Activated T-helper 1 cell treated with anti-CD3 and anti-CD28 coated beads, Interleukin-2, amount 50 U/mL, for 16 hours (primary cell): ENCODE data around the gene BRSK2.
"Not testable (repeated sequence)": the region's sequence is repeated elsewhere in the genome, so short reads cannot be mapped to it uniquely, and the experiment has no call there.

Experiments used
- DNase-seq, 2 donors: peaks; one replicate each; pipeline ENCODE4 v3.0.0-alpha.2; 2020; ENCODE audit warnings: low read depth in 1 of 2, low spot score in 1 of 2

Gene BRSK2

GRCh38 chr11:1354125-1354938 lies 35.4 kb upstream of the BRSK2 start:
- no peak for DNase-seq

GRCh38 chr11:1356007-1356435 lies 33.7 kb upstream of the BRSK2 start:
- DNase-seq, result no peak

GRCh38 chr11:1356478-1356960 lies 33.2 kb upstream of the BRSK2 start:
- DNase-seq, result no peak

GRCh38 chr11:1358286-1358685 lies 31.4 kb upstream of the BRSK2 start:
- no peak for DNase-seq

GRCh38 chr11:1358931-1359330 lies 30.8 kb upstream of the BRSK2 start:
- not testable (repeated sequence) for DNase-seq

- no peak for DNase-seq
Measured at GRCh38 chr11:1359556-1359955, 30.2 kb upstream of the BRSK2 start.

GRCh38 chr11:1360181-1360834 lies 29.4 kb upstream of the BRSK2 start:
- no peak for DNase-seq

GRCh38 chr11:1360835-1361357 lies 28.8 kb upstream of the BRSK2 start:
- no peak for DNase-seq

GRCh38 chr11:1361882-1362281 lies 27.9 kb upstream of the BRSK2 start:
- DNase-seq, result no peak

- DNase-seq, result no peak
Measured at GRCh38 chr11:1367721-1368120, 22.0 kb upstream of the BRSK2 start.

GRCh38 chr11:1368216-1368615 lies 21.5 kb upstream of the BRSK2 start:
- DNase-seq, result no peak

- no peak for DNase-seq
Measured at GRCh38 chr11:1368966-1369365, 20.8 kb upstream of the BRSK2 start.

- no peak for DNase-seq
Measured at GRCh38 chr11:1369371-1370005, 20.2 kb upstream of the BRSK2 start.

- DNase-seq, result no peak
Measured at GRCh38 chr11:1370186-1371025, 19.3 kb upstream of the BRSK2 start.

GRCh38 chr11:1371026-1371325 lies 18.8 kb upstream of the BRSK2 start:
- DNase-seq, result no peak

- no peak for DNase-seq
Measured at GRCh38 chr11:1371377-1371776, 18.4 kb upstream of the BRSK2 start.

GRCh38 chr11:1371836-1372465 lies 17.8 kb upstream of the BRSK2 start:
- DNase-seq, result no peak

- DNase-seq, result no peak
Measured at GRCh38 chr11:1372660-1373059, 17.1 kb upstream of the BRSK2 start.

GRCh38 chr11:1373536-1374214 lies 16.1 kb upstream of the BRSK2 start:
- DNase-seq, result no peak
